ENCODE data around the gene ZNF302.

Gene ZNF302

GRCh38 chr19:34677386-34678084 is at the start of gene ZNF302:
Gene ZNF302, plus strand, starts transcription at chr19:34677678. Its CDS starts 1,127 bp downstream, at chr19:34678805.
- H3K4me1 ChIP-seq (ENCODE audit: control insufficient read depth, low read depth, low read length): peaks cover 4% of the 10 kb centered on the region
- peaks cover 18% of the 10 kb centered on the region for H3K36me3 ChIP-seq (ENCODE audit: control insufficient read depth, low read depth, low read length)
- H3K9ac ChIP-seq (ENCODE audit: low read length): peak within 1 kb of the TSS; percentile 91
- H3K27ac ChIP-seq (ENCODE audit: low read length): peak within 1 kb of the TSS; percentile 94
- H3K27me3 ChIP-seq (ENCODE audit: control insufficient read depth, insufficient read depth, low read length): peaks cover 17% of the 10 kb centered on the region
- peak within 1 kb of the TSS; percentile 88 for H3K4me3 ChIP-seq (ENCODE audit: low read length)
- no peaks in the 10 kb centered on the region for H3K9me3 ChIP-seq (ENCODE audit: control insufficient read depth, low read depth, low read length)

- H3K4me1 ChIP-seq (ENCODE audit: control insufficient read depth, low read depth, low read length): no peaks in the 10 kb centered on the region
- H3K4me3 ChIP-seq (ENCODE audit: low read length): no peak overlapping the region
- H3K27me3 ChIP-seq (ENCODE audit: control insufficient read depth, insufficient read depth, low read length): no peaks in the 10 kb centered on the region
- H3K9me3 ChIP-seq (ENCODE audit: control insufficient read depth, low read depth, low read length): peaks cover 12% of the 10 kb centered on the region
- H3K9ac ChIP-seq (ENCODE audit: low read length): no peak overlapping the region
- H3K27ac ChIP-seq (ENCODE audit: low read length): no peak overlapping the region
- H3K36me3 ChIP-seq (ENCODE audit: control insufficient read depth, low read depth, low read length): no peaks in the 10 kb centered on the region
Measured at GRCh38 chr19:34633802-34634201, 43.7 kb upstream of the ZNF302 start.

GRCh38 chr19:34639491-34640085 is 37.9 kb upstream of the ZNF302 start:
- Histone ChIP-seq H3K36me3 (ENCODE audit: control insufficient read depth, low read depth, low read length) (no peaks in the 10 kb centered on the region), H3K27ac (ENCODE audit: low read length) (no peak overlapping the region), H3K4me1 (ENCODE audit: control insufficient read depth, low read depth, low read length) (no peaks in the 10 kb centered on the region), H3K4me3 (ENCODE audit: low read length) (no peak overlapping the region), H3K27me3 (ENCODE audit: control insufficient read depth, insufficient read depth, low read length) (no peaks in the 10 kb centered on the region), H3K9ac (ENCODE audit: low read length) (no peak overlapping the region), H3K9me3 (ENCODE audit: control insufficient read depth, low read depth, low read length) (peaks cover 6% of the 10 kb centered on the region)

- Histone ChIP-seq H3K27me3 (ENCODE audit: control insufficient read depth, insufficient read depth, low read length) (no peaks in the 10 kb centered on the region), H3K27ac (ENCODE audit: low read length) (no peak overlapping the region), H3K4me1 (ENCODE audit: control insufficient read depth, low read depth, low read length) (no peaks in the 10 kb centered on the region), H3K4me3 (ENCODE audit: low read length) (no peak overlapping the region), H3K36me3 (ENCODE audit: control insufficient read depth, low read depth, low read length) (no peaks in the 10 kb centered on the region), H3K9me3 (ENCODE audit: control insufficient read depth, low read depth, low read length) (no peaks in the 10 kb centered on the region), H3K9ac (ENCODE audit: low read length) (no peak overlapping the region)
Measured at GRCh38 chr19:34642241-34642640, 35.2 kb upstream of the ZNF302 start.

GRCh38 chr19:34644991-34645461 is 32.5 kb upstream of the ZNF302 start:
- no peak overlapping the region for H3K4me3 ChIP-seq (ENCODE audit: low read length)
- no peaks in the 10 kb centered on the region for H3K9me3 ChIP-seq (ENCODE audit: control insufficient read depth, low read depth, low read length)
- H3K27ac ChIP-seq (ENCODE audit: low read length): no peak overlapping the region
- no peak overlapping the region for H3K9ac ChIP-seq (ENCODE audit: low read length)
- H3K36me3 ChIP-seq (ENCODE audit: control insufficient read depth, low read depth, low read length): no peaks in the 10 kb centered on the region
- no peaks in the 10 kb centered on the region for H3K27me3 ChIP-seq (ENCODE audit: control insufficient read depth, insufficient read depth, low read length)
- no peaks in the 10 kb centered on the region for H3K4me1 ChIP-seq (ENCODE audit: control insufficient read depth, low read depth, low read length)

- no peaks in the 10 kb centered on the region for H3K36me3 ChIP-seq (ENCODE audit: control insufficient read depth, low read depth, low read length)
- no peaks in the 10 kb centered on the region for H3K9me3 ChIP-seq (ENCODE audit: control insufficient read depth, low read depth, low read length)
- H3K4me1 ChIP-seq (ENCODE audit: control insufficient read depth, low read depth, low read length): no peaks in the 10 kb centered on the region
- H3K27me3 ChIP-seq (ENCODE audit: control insufficient read depth, insufficient read depth, low read length): no peaks in the 10 kb centered on the region
- H3K27ac ChIP-seq (ENCODE audit: low read length): no peak overlapping the region
- no peak overlapping the region for H3K4me3 ChIP-seq (ENCODE audit: low read length)
- no peak overlapping the region for H3K9ac ChIP-seq (ENCODE audit: low read length)
Measured at GRCh38 chr19:34645551-34645950, 31.9 kb upstream of the ZNF302 start.

- H3K36me3 ChIP-seq (ENCODE audit: control insufficient read depth, low read depth, low read length): no peaks in the 10 kb centered on the region
- H3K27me3 ChIP-seq (ENCODE audit: control insufficient read depth, insufficient read depth, low read length): no peaks in the 10 kb centered on the region
- H3K4me1 ChIP-seq (ENCODE audit: control insufficient read depth, low read depth, low read length): no peaks in the 10 kb centered on the region
- H3K27ac ChIP-seq (ENCODE audit: low read length): no peak overlapping the region
- H3K9me3 ChIP-seq (ENCODE audit: control insufficient read depth, low read depth, low read length): peaks cover 10% of the 10 kb centered on the region
- no peak overlapping the region for H3K4me3 ChIP-seq (ENCODE audit: low read length)
- H3K9ac ChIP-seq (ENCODE audit: low read length): no peak overlapping the region
Measured at GRCh38 chr19:34649886-34650543, 27.5 kb upstream of the ZNF302 start.

GRCh38 chr19:34651747-34652146 is 25.7 kb upstream of the ZNF302 start:
- no peak overlapping the region for H3K4me3 ChIP-seq (ENCODE audit: low read length)
- no peak overlapping the region for H3K27ac ChIP-seq (ENCODE audit: low read length)
- no peak overlapping the region for H3K9ac ChIP-seq (ENCODE audit: low read length)
- no peaks in the 10 kb centered on the region for H3K36me3 ChIP-seq (ENCODE audit: control insufficient read depth, low read depth, low read length)
- H3K9me3 ChIP-seq (ENCODE audit: control insufficient read depth, low read depth, low read length): peaks cover 10% of the 10 kb centered on the region
- H3K4me1 ChIP-seq (ENCODE audit: control insufficient read depth, low read depth, low read length): no peaks in the 10 kb centered on the region
- no peaks in the 10 kb centered on the region for H3K27me3 ChIP-seq (ENCODE audit: control insufficient read depth, insufficient read depth, low read length)

- Histone ChIP-seq H3K4me1 (ENCODE audit: control insufficient read depth, low read depth, low read length) (no peaks in the 10 kb centered on the region), H3K27me3 (ENCODE audit: control insufficient read depth, insufficient read depth, low read length) (no peaks in the 10 kb centered on the region), H3K36me3 (ENCODE audit: control insufficient read depth, low read depth, low read length) (no peaks in the 10 kb centered on the region), H3K9ac (ENCODE audit: low read length) (no peak overlapping the region), H3K27ac (ENCODE audit: low read length) (no peak overlapping the region), H3K4me3 (ENCODE audit: low read length) (no peak overlapping the region), H3K9me3 (ENCODE audit: control insufficient read depth, low read depth, low read length) (peaks cover 10% of the 10 kb centered on the region)
Measured at GRCh38 chr19:34654796-34655195, 22.7 kb upstream of the ZNF302 start.

- H3K4me3 ChIP-seq (ENCODE audit: low read length): no peak overlapping the region
- H3K27ac ChIP-seq (ENCODE audit: low read length): no peak overlapping the region
- peaks cover 10% of the 10 kb centered on the region for H3K9me3 ChIP-seq (ENCODE audit: control insufficient read depth, low read depth, low read length)
Measured at GRCh38 chr19:34655651-34656050, 21.8 kb upstream of the ZNF302 start.

GRCh38 chr19:34661357-34661756 is 16.1 kb upstream of the ZNF302 start:
- no peak overlapping the region for H3K27ac ChIP-seq (ENCODE audit: low read length)
- H3K9ac ChIP-seq (ENCODE audit: low read length): no peak overlapping the region
- no peaks in the 10 kb centered on the region for H3K4me1 ChIP-seq (ENCODE audit: control insufficient read depth, low read depth, low read length)
- no peak overlapping the region for H3K4me3 ChIP-seq (ENCODE audit: low read length)
- no peaks in the 10 kb centered on the region for H3K27me3 ChIP-seq (ENCODE audit: control insufficient read depth, insufficient read depth, low read length)
- H3K9me3 ChIP-seq (ENCODE audit: control insufficient read depth, low read depth, low read length): no peaks in the 10 kb centered on the region
- no peaks in the 10 kb centered on the region for H3K36me3 ChIP-seq (ENCODE audit: control insufficient read depth, low read depth, low read length)

More at GRCh38 chr19:34655651-34656050, 21.8 kb upstream of the ZNF302 start:
- Histone ChIP-seq H3K4me1 (ENCODE audit: control insufficient read depth, low read depth, low read length) (no peaks in the 10 kb centered on the region), H3K9ac (ENCODE audit: low read length) (no peak overlapping the region), H3K36me3 (ENCODE audit: control insufficient read depth, low read depth, low read length) (no peaks in the 10 kb centered on the region), H3K27me3 (ENCODE audit: control insufficient read depth, insufficient read depth, low read length) (no peaks in the 10 kb centered on the region)
